Uterus (tissue), 2 donors: Measurements from ENCODE around the gene DEFB118.

Experiments used
- POLR2A ChIP-seq, 2 donors: fragments of 450-650 bp; IDR thresholded peaks; one replicate each; pipeline ENCODE4 v1.6.1; 2016; ENCODE audit warnings: antibody characterized with exemption in 2 of 2, mild to moderate bottlenecking in 1 of 2, moderate library complexity in 1 of 2
- TF ChIP-seq, protein P1 (sequence below), 4 experiments: fragments of 200-600 bp in 2 of 4; fragments of 450-650 bp in 2 of 4; sonication (generic) in 2 of 4; IDR thresholded peaks; one replicate each; pipeline ENCODE4 v1.5.1; 2016 to 2019; ENCODE audit warnings: antibody characterized with exemption in 4 of 4, mild to moderate bottlenecking in 2 of 4, moderate library complexity in 1 of 4

DNA sequence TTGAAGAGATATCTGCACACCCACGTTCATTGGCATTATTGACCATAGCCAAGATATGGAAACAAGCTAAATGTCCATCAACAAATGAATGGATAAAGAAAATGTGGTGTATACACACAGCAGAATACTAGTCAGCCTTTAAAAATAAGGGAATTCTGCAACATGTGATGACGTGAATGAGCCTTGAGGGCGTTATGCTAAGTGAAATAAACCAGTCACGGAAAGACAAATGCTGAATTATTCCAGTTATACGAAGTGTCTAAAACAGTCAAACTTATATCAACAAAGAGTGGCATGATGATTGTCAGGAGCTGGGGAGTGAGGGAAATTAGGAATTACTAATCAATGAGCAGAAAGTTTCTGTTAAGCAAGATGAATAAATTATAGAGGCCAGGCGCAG, 46.0 kb downstream of the DEFB118 start:
- TF ChIP-seq, protein P1, sequence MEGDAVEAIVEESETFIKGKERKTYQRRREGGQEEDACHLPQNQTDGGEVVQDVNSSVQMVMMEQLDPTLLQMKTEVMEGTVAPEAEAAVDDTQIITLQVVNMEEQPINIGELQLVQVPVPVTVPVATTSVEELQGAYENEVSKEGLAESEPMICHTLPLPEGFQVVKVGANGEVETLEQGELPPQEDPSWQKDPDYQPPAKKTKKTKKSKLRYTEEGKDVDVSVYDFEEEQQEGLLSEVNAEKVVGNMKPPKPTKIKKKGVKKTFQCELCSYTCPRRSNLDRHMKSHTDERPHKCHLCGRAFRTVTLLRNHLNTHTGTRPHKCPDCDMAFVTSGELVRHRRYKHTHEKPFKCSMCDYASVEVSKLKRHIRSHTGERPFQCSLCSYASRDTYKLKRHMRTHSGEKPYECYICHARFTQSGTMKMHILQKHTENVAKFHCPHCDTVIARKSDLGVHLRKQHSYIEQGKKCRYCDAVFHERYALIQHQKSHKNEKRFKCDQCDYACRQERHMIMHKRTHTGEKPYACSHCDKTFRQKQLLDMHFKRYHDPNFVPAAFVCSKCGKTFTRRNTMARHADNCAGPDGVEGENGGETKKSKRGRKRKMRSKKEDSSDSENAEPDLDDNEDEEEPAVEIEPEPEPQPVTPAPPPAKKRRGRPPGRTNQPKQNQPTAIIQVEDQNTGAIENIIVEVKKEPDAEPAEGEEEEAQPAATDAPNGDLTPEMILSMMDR (IDR thresholded peaks at IDR 0.05), result no peak
- TF ChIP-seq POLR2A (IDR thresholded peaks at IDR 0.05), result no peak
